ENCODE data around the gene FBXO42.
"Not testable (repeated sequence)": the region's sequence is repeated elsewhere in the genome, so short reads cannot be mapped to it uniquely, and the experiment has no call there.

FBXO42 gene

GRCh38 chr1:16218014-16218673 lies 134.1 kb downstream of the FBXO42 start:
- no peak for DNase-seq (ENCODE audit: low spot score)

DNA sequence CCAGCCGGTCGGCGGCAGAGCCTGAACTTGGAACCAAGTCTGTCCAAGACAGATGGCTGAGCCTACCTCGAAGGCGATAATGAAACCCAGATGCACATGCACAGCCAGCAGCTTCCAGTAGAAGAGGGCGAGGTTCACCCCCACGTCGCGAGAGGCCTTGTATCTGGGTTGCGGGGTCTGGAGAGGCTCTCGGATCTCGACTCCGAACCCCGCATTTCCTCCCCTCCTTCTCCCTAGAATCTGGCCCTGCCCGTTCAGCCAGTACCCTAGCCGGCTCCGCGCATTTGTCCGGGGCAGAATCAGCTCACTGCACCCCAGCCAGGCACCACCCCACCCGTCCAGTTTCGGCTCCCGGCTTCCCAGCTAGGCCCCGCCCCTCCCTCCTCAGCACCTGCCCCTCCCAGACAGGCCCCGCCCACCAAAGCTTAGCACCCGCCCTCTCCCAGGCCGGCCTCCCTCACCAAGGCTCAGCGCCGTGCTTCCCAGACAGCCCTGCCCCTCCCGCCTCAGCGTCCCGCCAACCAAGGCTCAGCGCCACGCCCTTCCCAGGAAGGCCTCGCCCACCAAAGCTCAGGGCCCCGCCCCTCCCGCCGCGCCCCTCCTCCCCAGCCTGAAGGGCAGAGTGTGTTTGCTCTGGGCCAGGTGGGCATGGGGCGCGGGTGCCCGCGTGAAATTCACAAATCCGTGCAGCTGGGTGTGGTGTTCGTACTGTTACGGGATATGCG lies 135.1 kb downstream of the FBXO42 start:
- peak; percentile 97 for DNase-seq (ENCODE audit: low spot score)

GRCh38 chr1:16215882-16216753 lies 136.2 kb downstream of the FBXO42 start:
- DNase-seq (ENCODE audit: low spot score): peak; percentile 72

GRCh38 chr1:16215240-16215639 lies 137.0 kb downstream of the FBXO42 start:
- not testable (repeated sequence) for DNase-seq (ENCODE audit: low spot score)

GRCh38 chr1:16213544-16213943 lies 138.7 kb downstream of the FBXO42 start:
- not testable (repeated sequence) for DNase-seq (ENCODE audit: low spot score)

DNA sequence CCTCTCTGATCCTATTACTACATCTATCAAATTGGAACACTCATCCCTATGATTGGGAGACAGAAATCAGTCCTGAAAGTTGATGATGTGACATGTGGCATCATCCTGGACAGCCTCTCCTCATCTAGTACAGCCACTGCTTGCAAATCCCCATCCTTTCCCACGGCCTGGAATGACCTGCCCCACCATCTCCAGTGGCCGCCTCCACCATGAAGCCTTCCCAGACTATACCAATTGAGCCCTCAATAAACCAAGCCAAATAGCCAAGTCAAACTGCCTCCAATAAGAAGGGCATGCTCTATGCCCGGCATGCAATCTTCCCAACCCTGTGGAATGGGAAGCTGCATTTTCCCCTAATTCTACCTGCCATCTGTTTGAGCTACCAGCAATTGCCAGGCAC lies 139.3 kb downstream of the FBXO42 start:
- no peak for DNase-seq (ENCODE audit: low spot score)

DNA sequence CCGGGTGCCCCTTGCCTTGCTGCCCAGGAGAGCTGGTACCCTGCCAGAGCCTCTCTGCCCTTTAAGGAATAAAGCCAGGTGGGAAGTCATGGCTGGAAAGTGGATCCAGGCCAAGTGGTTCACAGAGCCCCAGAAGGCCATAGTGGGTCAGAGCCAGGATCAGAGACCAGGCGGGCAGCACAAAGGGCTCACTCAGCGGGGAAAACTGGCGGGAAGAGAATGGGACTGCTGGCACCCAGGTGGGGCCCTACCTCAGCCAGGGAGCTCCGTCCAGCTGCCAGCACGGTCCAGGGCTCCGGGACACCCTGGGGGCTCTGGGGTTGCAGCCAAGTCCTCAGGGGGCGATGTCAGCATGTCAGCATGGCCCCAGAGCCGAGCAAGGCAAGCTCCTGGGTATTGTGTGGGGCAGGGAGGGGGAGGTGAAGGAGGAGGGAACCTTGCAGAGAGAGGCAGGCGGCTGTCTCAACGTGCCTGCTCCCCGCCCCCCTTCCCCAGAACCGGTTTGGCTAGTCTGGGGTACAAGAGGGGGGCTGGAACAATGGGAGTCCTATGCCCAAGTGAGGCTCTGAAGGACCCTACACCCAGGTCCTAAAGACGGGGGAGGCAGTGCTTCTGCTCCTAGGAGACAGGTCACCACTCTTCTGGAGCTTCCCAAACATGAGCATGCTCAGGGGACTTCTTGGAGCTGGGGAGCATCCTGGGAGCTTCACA lies 139.9 kb downstream of the FBXO42 start, which contains the start of gene ARHGEF19:
ARHGEF19 (minus strand) TSS at position 402 of the 711 bp plus-strand sequence. CDS start 3,598 bp downstream, outside the sequence.
- no peak for DNase-seq (ENCODE audit: low spot score)

DNA sequence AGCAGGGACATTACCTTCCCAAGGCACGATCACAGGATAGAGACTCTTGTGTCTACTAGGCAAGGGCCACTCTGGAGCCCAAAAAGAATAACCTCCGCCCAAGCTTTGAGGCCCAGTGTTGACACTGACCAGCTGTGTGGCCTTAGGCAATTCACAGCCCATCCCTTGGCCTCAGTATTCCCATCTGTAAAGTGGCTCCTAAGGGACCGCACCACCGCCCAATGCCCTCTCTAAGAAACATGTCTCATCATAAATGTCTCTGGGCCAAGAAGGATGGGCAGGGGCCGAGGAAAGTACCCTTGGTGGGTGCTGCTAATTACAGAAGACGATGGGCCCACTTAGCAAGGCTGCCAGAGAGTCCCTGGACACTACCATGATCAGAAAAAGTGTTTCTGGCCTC lies 140.5 kb downstream of the FBXO42 start:
- no peak for DNase-seq (ENCODE audit: low spot score)

GRCh38 chr1:16210581-16210980 lies 141.7 kb downstream of the FBXO42 start:
- no peak for DNase-seq (ENCODE audit: low spot score)

GRCh38 chr1:16209847-16210407 lies 142.4 kb downstream of the FBXO42 start:
- DNase-seq (ENCODE audit: low spot score): peak; percentile 57

GRCh38 chr1:16209132-16209846 lies 143.0 kb downstream of the FBXO42 start:
- no peak for DNase-seq (ENCODE audit: low spot score)

- no peak for DNase-seq (ENCODE audit: low spot score)
These were observed 143.9 kb downstream of the FBXO42 start for GRCh38 chr1:16208270-16208987.

- DNase-seq (ENCODE audit: low spot score): no peak
These were observed 144.7 kb downstream of the FBXO42 start for GRCh38 chr1:16207318-16208269.

GRCh38 chr1:16206547-16207317 lies 145.5 kb downstream of the FBXO42 start:
- peak; percentile 97 for DNase-seq (ENCODE audit: low spot score)

DNA sequence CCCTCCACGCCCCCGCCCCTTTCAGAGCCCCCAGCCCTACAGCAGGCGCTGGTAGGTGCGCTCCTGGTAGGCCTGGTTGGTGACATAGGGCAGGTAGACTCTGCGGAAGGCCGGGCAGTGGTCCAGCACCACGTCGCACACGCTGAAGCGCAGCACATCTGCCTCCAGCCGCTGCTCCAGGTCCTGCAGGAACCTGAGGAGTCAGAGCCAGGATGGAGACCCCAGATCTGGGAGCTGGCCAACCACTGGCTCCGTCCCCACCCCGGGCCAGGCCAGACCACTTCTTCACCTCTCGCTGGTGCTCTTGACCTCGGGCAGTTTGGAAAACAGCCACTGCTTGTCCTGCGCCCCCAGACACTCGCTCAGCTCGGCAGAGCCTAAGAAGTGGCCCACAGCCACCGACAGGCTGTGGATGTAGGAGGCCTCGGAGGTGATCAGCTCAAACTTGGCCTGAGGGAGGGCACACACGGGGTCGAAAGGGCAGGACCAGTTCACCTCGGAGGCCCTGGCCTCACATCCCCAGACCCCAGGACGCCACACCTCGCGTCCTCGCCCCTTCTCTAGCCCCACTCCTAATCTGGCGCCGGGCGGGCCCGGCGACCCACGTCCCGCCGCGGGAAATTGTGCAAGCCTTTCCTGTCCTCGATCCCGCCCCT lies 146.3 kb downstream of the FBXO42 start:
- no peak for DNase-seq (ENCODE audit: low spot score)

- DNase-seq (ENCODE audit: low spot score): no peak
These were observed 147.0 kb downstream of the FBXO42 start for GRCh38 chr1:16205334-16205671.

DNA sequence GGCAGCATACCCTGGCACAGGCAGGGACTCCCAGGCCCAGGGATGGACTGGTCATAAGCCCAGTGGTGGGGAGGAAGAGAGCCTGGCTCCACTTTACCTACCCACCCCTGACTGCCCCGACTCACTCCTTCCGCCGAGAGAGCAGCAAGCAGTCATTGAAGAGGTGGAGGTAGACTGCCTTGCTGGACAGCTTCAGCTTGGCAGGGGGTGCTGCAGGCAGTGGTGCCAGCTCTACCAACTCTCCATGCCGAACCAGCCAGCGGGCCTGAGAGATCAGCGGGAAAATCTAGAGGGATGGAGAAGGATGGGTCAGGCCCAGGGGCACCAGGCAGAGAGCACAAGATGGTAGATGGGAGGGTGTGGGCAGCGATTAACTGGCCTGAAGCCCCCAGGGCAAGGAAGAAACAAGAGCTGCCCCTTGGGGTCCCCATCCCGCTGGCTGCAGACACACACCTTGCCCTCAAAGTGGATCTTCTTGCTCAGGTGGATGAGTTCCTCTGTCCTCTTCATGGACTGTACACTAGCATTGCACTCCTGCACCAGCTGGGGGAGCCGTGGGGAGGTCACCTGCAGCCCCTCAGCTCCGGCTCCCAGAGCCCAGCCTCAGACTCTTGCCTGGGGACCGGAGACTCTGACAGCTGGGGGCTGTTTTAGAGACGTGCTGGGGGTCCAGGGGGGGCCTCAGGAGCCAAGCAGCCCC lies 147.5 kb downstream of the FBXO42 start:
- DNase-seq (ENCODE audit: low spot score): no peak
